K562 (cell line): ENCODE data around the gene SPTY2D1. TPM values are rescaled to one million over a fixed set of nuclear protein-coding genes. Genes with fewer than 3 reads are reported as not detected.

ENCODE experiments used
- ATAC-seq: fragments of 200-7000 bp; cut with Tn5 transposase; 3 replicates; pipeline ENCODE4 v1.9.1; 2020; ENCODE audit warnings: moderate library complexity
- BruUV-seq: library from RNA; stranded (reverse); fragments of 400-500 nt; replicated peaks from 2 replicates; lab custom pipeline; 2021; lab: Mats Ljungman, UMichigan
- CTCF ChIA-PET: fragments of 300-600 bp; formaldehyde crosslinking; extraction: SDS; loops from one replicate; lab custom pipeline; 2021; ENCODE audit warnings: low intra/inter-chr PET ratio; lab: Yijun Ruan, JAX
- POLR2A ChIA-PET: fragments of 300-600, 350-650 bp; sonication (Branson Sonifier 250); formaldehyde crosslinking; extraction: SDS; loops from one replicate; lab custom pipeline; 2021; ENCODE audit warnings: antibody characterized with exemption, inconsistent platforms; lab: Yijun Ruan, JAX
- DNase-seq, 4 experiments: peaks; one replicate each; pipeline versions ENCODE4 v3.0.0 to v3.0.0-alpha.2; 2011 to 2018; ENCODE audit warnings: low spot score in 3 of 4, mixed read lengths in 3 of 4; ENCODE audit errors: extremely low read depth in 1 of 4
- FAIRE-seq: peaks from 2 replicates; lab custom pipeline; 2011; peaks lifted over from hg19 to GRCh38; lab: Jason Lieb, UNC
- H2AFZ ChIP-seq: 2 replicates; pipeline ENCODE4 v1.6.0; 2011; ENCODE audit warnings: low read depth, low read length, control low read depth, inconsistent platforms
- H3K27ac ChIP-seq: fragments of 200-600 bp; 3 replicates; pipeline ENCODE4 v1.8.0; 2011; ENCODE audit warnings: low read depth, mild to moderate bottlenecking, control low read depth, inconsistent platforms, low read length, moderate library complexity, mixed read lengths; ENCODE audit errors: extremely low read depth
- H3K27me3 ChIP-seq, 2 experiments: fragments of 300-600 bp in 1 of 2; 2 replicates in 1 of 2; 3 replicates in 1 of 2; pipeline versions ENCODE4 v1.6.0 to v1.8.0; 2011; ENCODE audit warnings: inconsistent platforms in 2 of 2, low read length in 2 of 2, mild to moderate bottlenecking in 1 of 2, mixed read lengths in 1 of 2, moderate library complexity in 1 of 2; ENCODE audit not compliant: control insufficient read depth in 2 of 2, insufficient read depth in 2 of 2
- H3K36me3 ChIP-seq: fragments of 300-600 bp; 3 replicates; pipeline ENCODE4 v1.8.0; 2011; ENCODE audit warnings: mild to moderate bottlenecking, low read length, inconsistent platforms; ENCODE audit not compliant: control insufficient read depth, insufficient read depth
- H3K4me1 ChIP-seq, 2 experiments: fragments of 200-600 bp in 1 of 2; replicated peaks in 1 of 2; 2 replicates in 1 of 2; 3 replicates in 1 of 2; pipeline versions ENCODE4 v1.5.1 to v1.8.0; 2011; ENCODE audit warnings: inconsistent platforms in 2 of 2, low read length in 2 of 2, mild to moderate bottlenecking in 1 of 2, mixed read lengths in 1 of 2, moderate library complexity in 1 of 2; ENCODE audit not compliant: control insufficient read depth in 2 of 2, insufficient read depth in 2 of 2
- H3K4me2 ChIP-seq: 2 replicates; pipeline ENCODE4 v1.6.1; 2011; ENCODE audit warnings: low read length, control low read depth, inconsistent platforms, mixed read lengths; ENCODE audit not compliant: insufficient read depth
- H3K4me3 ChIP-seq: fragments of 200-600 bp; sonication (generic), shearing (Covaris generic); 2 replicates; pipeline ENCODE4 v1.5.1; 2016; ENCODE audit warnings: control low read depth, inconsistent platforms
- H3K79me2 ChIP-seq: fragments of 200-600 bp; 3 replicates; pipeline ENCODE4 v1.8.0; 2011; ENCODE audit warnings: low read length, inconsistent platforms; ENCODE audit not compliant: control insufficient read depth, insufficient read depth
- H3K9ac ChIP-seq, 2 experiments: 2 replicates each; pipeline versions ENCODE4 v1.6.0 to v1.6.1; 2011; ENCODE audit warnings: low read depth in 2 of 2, low read length in 2 of 2, control low read depth in 1 of 2, inconsistent platforms in 1 of 2, mild to moderate bottlenecking in 1 of 2, mixed read lengths in 1 of 2; ENCODE audit not compliant: insufficient read depth in 1 of 2
- H3K9me1 ChIP-seq: one replicate; pipeline ENCODE4 v1.6.0; 2011; ENCODE audit warnings: inconsistent platforms, mild to moderate bottlenecking, low read length, moderate library complexity; ENCODE audit not compliant: control insufficient read depth, insufficient read depth
- H3K9me3 ChIP-seq: replicated peaks from 2 replicates; pipeline ENCODE4 v1.5.1; 2011; ENCODE audit warnings: low read depth, low read length, inconsistent platforms; ENCODE audit not compliant: control insufficient read depth, insufficient read depth
- H4K20me1 ChIP-seq: replicated peaks from 2 replicates; pipeline ENCODE4 v1.6.1; 2011; ENCODE audit warnings: low read length, inconsistent platforms, mixed read lengths; ENCODE audit not compliant: control insufficient read depth, insufficient read depth
- ATF3 ChIP-seq, 2 experiments: fragments of 450-650 bp in 1 of 2; sonication (generic) in 1 of 2; formaldehyde crosslinking in 1 of 2; IDR thresholded peaks in 1 of 2; conservative IDR thresholded peaks in 1 of 2; 2 replicates each; pipeline versions ENCODE4 v1.6.1 to v1.8.1; 2016 to 2023; ENCODE audit warnings: mild to moderate bottlenecking in 2 of 2, moderate library complexity in 2 of 2, inconsistent platforms in 1 of 2, missing genetic modification reagents in 1 of 2
- CEBPZ ChIP-seq: fragments of 150-350 bp; IDR thresholded peaks from 2 replicates; pipeline ENCODE4 v1.6.1; 2014; ENCODE audit warnings: low read depth, mild to moderate bottlenecking, low read length, borderline replicate concordance
- ETS1 ChIP-seq: conservative IDR thresholded peaks from 2 replicates; pipeline ENCODE4 v1.6.1; 2011; ENCODE audit warnings: low read depth, mild to moderate bottlenecking, low read length; ENCODE audit not compliant: control insufficient read depth
- KLF13 ChIP-seq: fragments of 450-650 bp; IDR thresholded peaks from 2 replicates; pipeline ENCODE4 v1.6.1; 2016; ENCODE audit warnings: missing genetic modification characterization, low read depth, mild to moderate bottlenecking, missing compliant biosample characterization, moderate library complexity, borderline replicate concordance
- TSC22D4 ChIP-seq: fragments of 450-650 bp; IDR thresholded peaks from 2 replicates; pipeline ENCODE4 v1.6.1; 2016; ENCODE audit warnings: missing genetic modification characterization, missing biosample characterization, control low read depth
- ZBTB26 ChIP-seq: fragments of 450-650 bp; formaldehyde crosslinking; IDR thresholded peaks from 2 replicates; pipeline ENCODE4 v1.4.0; 2022; ENCODE audit warnings: missing genetic modification characterization
- ZC3H4 ChIP-seq: sonication (generic); formaldehyde crosslinking; IDR thresholded peaks from 2 replicates; pipeline ENCODE4 v1.9.0; 2021; ENCODE audit warnings: missing genetic modification reagents, borderline replicate concordance
- ZNF175 ChIP-seq: fragments of 200-800 bp; sonication (Bioruptor generic); IDR thresholded peaks from 2 replicates; pipeline ENCODE4 v1.6.1; 2016; ENCODE audit warnings: low read depth, mild to moderate bottlenecking, missing genetic modification characterization, missing compliant biosample characterization
- ZNF77 ChIP-seq: fragments of 250-450 bp; sonication (Bioruptor Pico); IDR thresholded peaks from 2 replicates; pipeline ENCODE4 v1.5.0; 2020
- WGBS: fragments of 100-300 bp; shearing (Covaris generic); methylation state at CpG from one replicate; pipeline ENCODE4 v1.1.6; 2016; ENCODE audit warnings: low coverage, mixed read lengths; ENCODE audit not compliant: insufficient coverage; ENCODE audit errors: missing lambda C conversion rate; 5-methylcytosine and 5-hydroxymethylcytosine counted together
- in situ Hi-C: fragments of 300-500 bp; cut with MboI; formaldehyde crosslinking; loops from 4 replicates; pipeline ENCODE4 v1.15.0; 2018; ENCODE audit warnings: inconsistent platforms, mixed read lengths
- intact Hi-C: fragments of 100-400 bp; cut with micrococcal nuclease; formaldehyde crosslinking; loops from 2 replicates; pipeline ENCODE4 v1.14.2; 2022
- polyA plus RNA-seq, 8 experiments: library from polyadenylated mRNA; depleted of rRNA in 4 of 8; stranded (reverse) in 5 of 8; unstranded in 3 of 8; fragments of >200 nt; fragmentation: Nextera tagmentation in 2 of 8; fragmentation: Illumina TruSeq in 1 of 8; extraction: Ambion mirVana in 2 of 8; extraction: Trizol in 1 of 8; gene quantifications; 2 replicates each; pipeline versions ENCODE4 v1.2.1 to v1.2.3, GENCODE V29; 2011 to 2014; ENCODE audit warnings: inconsistent platforms in 1 of 8, missing spikeins in 1 of 8
- total RNA-seq, 7 experiments: library from RNA; depleted of rRNA in 6 of 7; stranded (reverse); fragments of >200 nt in 6 of 7; fragmentation: Illumina TruSeq in 2 of 7; extraction: Trizol in 2 of 7; gene quantifications; 2 replicates each; pipeline versions ENCODE4 v1.2.1 to v1.2.3, GENCODE V29; 2011 to 2021; ENCODE audit warnings: low replicate concordance in 1 of 7
- TF ChIP-seq, protein P1 (sequence below): fragments of 450-650 bp; IDR thresholded peaks from 2 replicates; pipeline ENCODE4 v1.6.1; 2017; ENCODE audit warnings: antibody characterized with exemption, mild to moderate bottlenecking

SPTY2D1 gene
- total and polyA plus RNA-seq, 9 of the 15 experiments (the other 6 are each of a cell fraction or from before 2014, with no cell fraction given), result 3.2 to 32.1 (median 12.9) TPM

GRCh38 chr11:18668131-18668530 is 34.0 kb upstream of the SPTY2D1 start:
- no peaks in the 10 kb centered on the region for H3K9me3 ChIP-seq
- H3K36me3 ChIP-seq, result no peaks in the 10 kb centered on the region
- no peak overlapping the region for H3K27ac ChIP-seq
- H2AFZ ChIP-seq, result no peak overlapping the region
- H3K4me2 ChIP-seq, result no peak overlapping the region; the same call in 1 of the 2 replicates
- POLR2A ChIA-PET, result no interaction called here
- no TSS peak for BruUV-seq
- in situ Hi-C loops (no loop called here), intact Hi-C loops (loop anchor here (1.0 kb wide), 1 partner anchor 64 kb away; no protein-coding TSS in a partner anchor)
- H3K4me3 ChIP-seq, result no peak overlapping the region
- no peaks in the 10 kb centered on the region for H3K79me2 ChIP-seq
- H3K27me3 ChIP-seq, result peaks cover 4 to 7% of the 10 kb centered on the region in 2 experiments; a peak in 3 of 5 replicates
- H3K9ac ChIP-seq, result no peak overlapping the region
- CTCF ChIA-PET, result no interaction called here
- no peaks in the 10 kb centered on the region for H4K20me1 ChIP-seq
- H3K9me1 ChIP-seq, result no peaks in the 10 kb centered on the region
- FAIRE-seq (no peak), ATAC-seq (no peak), DNase-seq (no peak)
- 69% methylated on average over 4 of the region's 4 CpGs for WGBS
- H3K4me1 ChIP-seq, result peaks cover 5 to 6% of the 10 kb centered on the region in 2 experiments
- TF ChIP-seq, protein P1, sequence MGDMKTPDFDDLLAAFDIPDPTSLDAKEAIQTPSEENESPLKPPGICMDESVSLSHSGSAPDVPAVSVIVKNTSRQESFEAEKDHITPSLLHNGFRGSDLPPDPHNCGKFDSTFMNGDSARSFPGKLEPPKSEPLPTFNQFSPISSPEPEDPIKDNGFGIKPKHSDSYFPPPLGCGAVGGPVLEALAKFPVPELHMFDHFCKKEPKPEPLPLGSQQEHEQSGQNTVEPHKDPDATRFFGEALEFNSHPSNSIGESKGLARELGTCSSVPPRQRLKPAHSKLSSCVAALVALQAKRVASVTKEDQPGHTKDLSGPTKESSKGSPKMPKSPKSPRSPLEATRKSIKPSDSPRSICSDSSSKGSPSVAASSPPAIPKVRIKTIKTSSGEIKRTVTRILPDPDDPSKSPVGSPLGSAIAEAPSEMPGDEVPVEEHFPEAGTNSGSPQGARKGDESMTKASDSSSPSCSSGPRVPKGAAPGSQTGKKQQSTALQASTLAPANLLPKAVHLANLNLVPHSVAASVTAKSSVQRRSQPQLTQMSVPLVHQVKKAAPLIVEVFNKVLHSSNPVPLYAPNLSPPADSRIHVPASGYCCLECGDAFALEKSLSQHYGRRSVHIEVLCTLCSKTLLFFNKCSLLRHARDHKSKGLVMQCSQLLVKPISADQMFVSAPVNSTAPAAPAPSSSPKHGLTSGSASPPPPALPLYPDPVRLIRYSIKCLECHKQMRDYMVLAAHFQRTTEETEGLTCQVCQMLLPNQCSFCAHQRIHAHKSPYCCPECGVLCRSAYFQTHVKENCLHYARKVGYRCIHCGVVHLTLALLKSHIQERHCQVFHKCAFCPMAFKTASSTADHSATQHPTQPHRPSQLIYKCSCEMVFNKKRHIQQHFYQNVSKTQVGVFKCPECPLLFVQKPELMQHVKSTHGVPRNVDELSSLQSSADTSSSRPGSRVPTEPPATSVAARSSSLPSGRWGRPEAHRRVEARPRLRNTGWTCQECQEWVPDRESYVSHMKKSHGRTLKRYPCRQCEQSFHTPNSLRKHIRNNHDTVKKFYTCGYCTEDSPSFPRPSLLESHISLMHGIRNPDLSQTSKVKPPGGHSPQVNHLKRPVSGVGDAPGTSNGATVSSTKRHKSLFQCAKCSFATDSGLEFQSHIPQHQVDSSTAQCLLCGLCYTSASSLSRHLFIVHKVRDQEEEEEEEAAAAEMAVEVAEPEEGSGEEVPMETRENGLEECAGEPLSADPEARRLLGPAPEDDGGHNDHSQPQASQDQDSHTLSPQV, result no peak
- TF ChIP-seq ATF3 (IDR thresholded peaks at IDR 0.05), result no peak
- TF ChIP-seq ATF3 (CRISPR knock-in tag; conservative IDR thresholded peaks at IDR 0.05), result no peak
- no peak for TF ChIP-seq ETS1
- no peak for TF ChIP-seq ZBTB26
- TF ChIP-seq ZNF175 (CRISPR knock-in tag), result no peak
- TF ChIP-seq KLF13 (tag), result no peak
- no peak for TF ChIP-seq ZNF77 (CRISPR knock-in tag)
- TF ChIP-seq TSC22D4 (tag), result no peak
- no peak for TF ChIP-seq CEBPZ
- no peak for TF ChIP-seq ZC3H4
